NCI-H1092 treated with DMSO at 0.1 percent for 48 hours (cell line): ENCODE measurements around the gene TTLL7.

Source experiments
- DNase-seq: peaks from one replicate; lab custom pipeline; 2025; lab: John Stamatoyannopoulos, UW

Gene TTLL7

GRCh38 chr1:83998498-83999315 is at the start of gene TTLL7:
TSS of gene TTLL7 (minus strand) at chr1:83999132. CDS start at chr1:83952211, 46,921 bp downstream.
- DNase-seq, result peak; percentile 94

- no peak for DNase-seq
These were observed 43.5 kb upstream of the TTLL7 start for GRCh38 chr1:84042461-84042860.

- no peak for DNase-seq
These were observed 39.1 kb upstream of the TTLL7 start for GRCh38 chr1:84037758-84038611.

- no peak for DNase-seq
These were observed 32.9 kb upstream of the TTLL7 start for GRCh38 chr1:84031802-84032327.

GRCh38 chr1:84027368-84027767 is 28.4 kb upstream of the TTLL7 start:
- no peak for DNase-seq

GRCh38 chr1:84025966-84026365 is 27.0 kb upstream of the TTLL7 start:
- no peak for DNase-seq

GRCh38 chr1:84021822-84022221 is 22.9 kb upstream of the TTLL7 start:
- DNase-seq, result no peak

- DNase-seq, result no peak
These were observed 21.2 kb upstream of the TTLL7 start for GRCh38 chr1:84020151-84020550.

GRCh38 chr1:84019217-84019616 is 20.3 kb upstream of the TTLL7 start:
- DNase-seq, result no peak

GRCh38 chr1:84013708-84014107 is 14.8 kb upstream of the TTLL7 start:
- no peak for DNase-seq

- DNase-seq, result no peak
These were observed 13.1 kb upstream of the TTLL7 start for GRCh38 chr1:84012018-84012417.

- no peak for DNase-seq
These were observed 11.2 kb upstream of the TTLL7 start for GRCh38 chr1:84010136-84010535.

GRCh38 chr1:84008631-84009030 is 9.7 kb upstream of the TTLL7 start:
- no peak for DNase-seq

- no peak for DNase-seq
These were observed 7.7 kb upstream of the TTLL7 start for GRCh38 chr1:84006591-84006990.

- DNase-seq, result no peak
These were observed 2.6 kb upstream of the TTLL7 start for GRCh38 chr1:84001501-84001900.

- DNase-seq, result no peak
These were observed 2.1 kb upstream of the TTLL7 start for GRCh38 chr1:84000954-84001495.

GRCh38 chr1:84000196-84000885 is 1.4 kb upstream of the TTLL7 start:
- no peak for DNase-seq

- peak; percentile 94 for DNase-seq
These were observed 436 bp upstream of the TTLL7 start for GRCh38 chr1:83999316-83999819.

- no peak for DNase-seq
These were observed 781 bp downstream of the TTLL7 start for GRCh38 chr1:83998205-83998497.

- DNase-seq, result no peak
These were observed 1.3 kb downstream of the TTLL7 start for GRCh38 chr1:83997631-83998030.

GRCh38 chr1:83996621-83997020 is 2.3 kb downstream of the TTLL7 start:
- no peak for DNase-seq

- no peak for DNase-seq
These were observed 2.7 kb downstream of the TTLL7 start for GRCh38 chr1:83996191-83996590.
